Epithelial cell of esophagus (primary cell): Measurements from ENCODE around the gene HES4.
A peak's percentile ranks its signal among the peaks of the same experiment; 100 is the strongest.

ENCODE experiments used
- DNase-seq: peaks from one replicate; pipeline ENCODE4 v3.0.0; 2010; ENCODE audit warnings: low read depth
- H3K4me3 ChIP-seq: 2 replicates; pipeline ENCODE4 v1.5.1; 2011; ENCODE audit warnings: mild to moderate bottlenecking, low read length, control low read depth
- TF ChIP-seq, protein P1 (sequence below): IDR thresholded peaks from 2 replicates; pipeline ENCODE4 v1.5.1; 2011; ENCODE audit warnings: low read depth, mild to moderate bottlenecking, low read length, control low read depth, inconsistent platforms; ENCODE audit not compliant: insufficient read depth; ENCODE audit errors: missing control alignments

Gene HES4

DNA sequence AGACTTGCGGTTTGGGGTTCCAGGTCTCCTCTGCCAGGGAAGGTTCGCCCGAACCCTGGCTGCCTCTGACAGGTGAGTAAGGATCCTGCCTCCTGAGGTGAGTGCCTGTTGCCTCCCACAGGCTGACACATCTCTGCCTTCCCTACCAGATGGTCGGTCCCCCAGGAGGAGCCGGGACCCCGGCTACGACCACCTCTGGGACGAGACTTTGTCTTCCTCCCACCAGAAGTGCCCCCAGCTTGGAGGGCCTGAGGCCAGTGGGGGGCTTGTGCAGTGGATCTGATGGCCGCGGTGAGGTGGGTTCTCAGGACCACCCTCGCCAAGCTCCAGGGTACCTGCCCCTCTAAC is 25.6 kb downstream of the HES4 start:
- TF ChIP-seq, protein P1, sequence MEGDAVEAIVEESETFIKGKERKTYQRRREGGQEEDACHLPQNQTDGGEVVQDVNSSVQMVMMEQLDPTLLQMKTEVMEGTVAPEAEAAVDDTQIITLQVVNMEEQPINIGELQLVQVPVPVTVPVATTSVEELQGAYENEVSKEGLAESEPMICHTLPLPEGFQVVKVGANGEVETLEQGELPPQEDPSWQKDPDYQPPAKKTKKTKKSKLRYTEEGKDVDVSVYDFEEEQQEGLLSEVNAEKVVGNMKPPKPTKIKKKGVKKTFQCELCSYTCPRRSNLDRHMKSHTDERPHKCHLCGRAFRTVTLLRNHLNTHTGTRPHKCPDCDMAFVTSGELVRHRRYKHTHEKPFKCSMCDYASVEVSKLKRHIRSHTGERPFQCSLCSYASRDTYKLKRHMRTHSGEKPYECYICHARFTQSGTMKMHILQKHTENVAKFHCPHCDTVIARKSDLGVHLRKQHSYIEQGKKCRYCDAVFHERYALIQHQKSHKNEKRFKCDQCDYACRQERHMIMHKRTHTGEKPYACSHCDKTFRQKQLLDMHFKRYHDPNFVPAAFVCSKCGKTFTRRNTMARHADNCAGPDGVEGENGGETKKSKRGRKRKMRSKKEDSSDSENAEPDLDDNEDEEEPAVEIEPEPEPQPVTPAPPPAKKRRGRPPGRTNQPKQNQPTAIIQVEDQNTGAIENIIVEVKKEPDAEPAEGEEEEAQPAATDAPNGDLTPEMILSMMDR, result no peak
- H3K4me3 ChIP-seq, result no peak overlapping the region
- no peak for DNase-seq

DNA sequence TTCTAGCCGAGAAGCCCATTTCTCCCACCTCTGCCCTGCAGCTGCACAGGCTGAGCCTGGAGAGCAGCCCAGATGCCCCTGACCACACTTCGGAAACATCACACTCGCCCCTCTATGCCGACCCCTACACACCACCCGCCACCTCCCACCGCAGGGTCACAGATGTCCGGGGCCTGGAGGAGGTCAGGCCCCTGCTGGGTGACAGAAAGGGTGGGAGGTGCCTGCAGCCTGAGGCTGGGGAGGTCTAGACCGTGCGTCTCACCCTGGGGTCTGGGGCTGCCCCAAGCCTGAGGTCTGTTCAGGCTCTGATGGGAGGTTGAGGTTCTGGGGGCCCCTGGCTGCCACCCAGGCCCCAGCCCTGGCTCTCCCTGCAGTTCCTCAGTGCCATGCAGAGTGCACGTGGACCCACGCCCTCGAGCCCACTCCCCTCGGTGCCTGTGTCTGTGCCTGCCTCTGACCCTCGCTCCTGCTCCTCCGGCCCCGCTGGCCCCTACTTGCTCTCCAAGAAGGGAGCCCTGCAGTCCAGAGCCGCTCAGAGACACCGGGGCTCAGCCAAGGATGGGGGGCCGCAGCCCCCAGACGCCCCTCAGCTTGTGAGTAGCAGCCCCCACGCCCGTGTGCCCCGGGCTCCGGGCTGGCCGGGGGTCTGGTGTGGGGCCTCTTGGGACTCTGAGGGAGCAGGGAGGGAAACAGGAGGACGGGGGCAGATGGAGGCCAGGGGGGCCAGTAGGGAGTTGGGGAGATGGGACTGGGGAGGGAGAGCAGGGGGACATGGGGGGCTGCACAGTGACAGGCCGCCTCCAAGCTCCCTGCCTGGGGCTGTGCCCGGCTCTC is 26.2 kb downstream of the HES4 start:
- TF ChIP-seq, protein P1, result no peak
- DNase-seq, result no peak
- H3K4me3 ChIP-seq, result no peak overlapping the region

GRCh38 chr1:972726-973458 is 27.0 kb downstream of the HES4 start:
- TF ChIP-seq, protein P1, result no peak
- DNase-seq, result no peak

GRCh38 chr1:971751-972506 is 28.0 kb downstream of the HES4 start:
- no peak overlapping the region for H3K4me3 ChIP-seq
- DNase-seq, result no peak
- TF ChIP-seq, protein P1, result no peak

More at GRCh38 chr1:972726-973458, 27.0 kb downstream of the HES4 start:
- no peak overlapping the region for H3K4me3 ChIP-seq

DNA sequence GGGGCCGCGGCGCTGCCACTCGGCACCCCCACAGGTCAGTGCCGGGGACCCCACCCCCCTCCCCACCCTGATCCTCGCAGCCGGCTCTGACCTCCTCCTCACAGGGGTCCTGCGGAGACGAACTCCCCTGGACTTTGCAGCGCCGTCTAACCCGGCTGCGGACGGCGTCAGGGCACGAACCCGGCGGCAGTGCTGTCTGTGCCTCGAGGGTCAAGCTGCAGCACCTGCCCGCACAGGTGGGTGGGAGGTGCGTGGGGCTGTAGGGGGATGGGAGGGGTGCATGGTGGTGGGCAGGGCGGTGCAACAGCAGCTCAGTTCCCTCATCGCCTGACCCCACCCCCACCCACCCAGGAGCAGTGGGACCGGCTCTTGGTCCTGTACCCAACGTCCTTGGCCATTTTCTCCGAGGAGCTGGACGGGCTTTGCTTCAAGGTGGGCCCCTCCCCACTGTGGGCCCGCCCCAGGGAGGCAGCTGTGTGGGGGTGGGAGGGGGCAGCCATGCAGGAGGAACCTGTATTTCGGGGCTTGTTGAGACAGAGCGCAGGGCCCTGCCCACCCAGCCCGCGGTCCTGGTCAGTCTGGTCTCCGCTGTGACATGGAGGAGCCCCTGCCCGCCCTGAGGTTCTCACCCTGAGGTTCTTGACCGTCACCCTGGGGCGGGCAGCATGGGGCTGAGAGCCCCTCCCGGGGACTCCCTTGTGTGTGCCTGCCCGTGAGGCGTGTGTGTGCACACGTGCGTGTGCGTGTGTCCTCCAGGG is 28.7 kb downstream of the HES4 start:
- DNase-seq, result peak; percentile 71
- TF ChIP-seq, protein P1, result no peak

GRCh38 chr1:970242-970972 is 29.5 kb downstream of the HES4 start:
- no peak overlapping the region for H3K4me3 ChIP-seq
- no peak for DNase-seq
- TF ChIP-seq, protein P1, result no peak

More for the DNA sequence above, 28.7 kb downstream of the HES4 start:
- H3K4me3 ChIP-seq, result no peak overlapping the region
